GM19395 (cell line): ENCODE results near the gene TMEM185B.
"Not testable (repeated sequence)": the region's sequence is repeated elsewhere in the genome, so short reads cannot be mapped to it uniquely, and the experiment has no call there.

ENCODE experiments used
- ATAC-seq: cut with Tn5 transposase; IDR thresholded peaks from one replicate; pipeline ENCODE4 v1.9.1; 2021; ENCODE audit warnings: mild to moderate bottlenecking, moderate library complexity; ENCODE audit not compliant: unreplicated experiment

Gene TMEM185B

GRCh38 chr2:120209427-120210269, 13.6 kb downstream of the TMEM185B start:
- no peak for ATAC-seq

- ATAC-seq: no peak
Measured at GRCh38 chr2:120208381-120209353, 14.5 kb downstream of the TMEM185B start.

GRCh38 chr2:120206022-120206581, 17.1 kb downstream of the TMEM185B start:
- ATAC-seq: no peak

GRCh38 chr2:120204945-120205670, 18.1 kb downstream of the TMEM185B start:
- ATAC-seq: no peak

- ATAC-seq: no peak
Measured at GRCh38 chr2:120204417-120204816, 18.8 kb downstream of the TMEM185B start.

- no peak for ATAC-seq
Measured at GRCh38 chr2:120204022-120204405, 19.2 kb downstream of the TMEM185B start.

GRCh38 chr2:120203251-120204021, 19.8 kb downstream of the TMEM185B start:
- no peak for ATAC-seq

GRCh38 chr2:120199817-120200459, 23.3 kb downstream of the TMEM185B start:
- ATAC-seq: not testable (repeated sequence)

GRCh38 chr2:120195553-120195952, 27.6 kb downstream of the TMEM185B start:
- ATAC-seq: no peak

GRCh38 chr2:120192280-120192679, 30.9 kb downstream of the TMEM185B start:
- ATAC-seq: no peak

- no peak for ATAC-seq
Measured at GRCh38 chr2:120189189-120189588, 34.0 kb downstream of the TMEM185B start.

- ATAC-seq: no peak
Measured at GRCh38 chr2:120182019-120182560, 41.1 kb downstream of the TMEM185B start.

GRCh38 chr2:120180066-120180465, 43.1 kb downstream of the TMEM185B start:
- ATAC-seq: no peak

- no peak for ATAC-seq
Measured at GRCh38 chr2:120179396-120179795, 43.8 kb downstream of the TMEM185B start.

- no peak for ATAC-seq
Measured at GRCh38 chr2:120177973-120178372, 45.2 kb downstream of the TMEM185B start.

GRCh38 chr2:120177001-120177621, 46.1 kb downstream of the TMEM185B start:
- peak; percentile 94 for ATAC-seq

GRCh38 chr2:120176526-120176925, 46.7 kb downstream of the TMEM185B start:
- no peak for ATAC-seq

- no peak for ATAC-seq
Measured at GRCh38 chr2:120174963-120175581, 48.1 kb downstream of the TMEM185B start.
